Smooth muscle cell (in vitro differentiated cells): ENCODE data around the gene TMEM167B. TPM values are rescaled to one million over a fixed set of nuclear protein-coding genes. Genes with fewer than 3 reads are reported as not detected.

Source experiments
- DNase-seq: peaks from one replicate; lab custom pipeline; 2025; ENCODE audit not compliant: unreplicated experiment; lab: John Stamatoyannopoulos, UW
- H2AFZ ChIP-seq: fragments of 200-600 bp; sonication (generic); 2 replicates; pipeline ENCODE4 v1.6.0; 2016; ENCODE audit warnings: antibody characterized with exemption, low read depth, mild to moderate bottlenecking
- H3F3A ChIP-seq: fragments of 200-600 bp; sonication (generic); 2 replicates; pipeline ENCODE4 v1.6.0; 2017; ENCODE audit warnings: antibody characterized with exemption, low read depth
- H3K27ac ChIP-seq: fragments of 200-600 bp; sonication (generic); 2 replicates; pipeline ENCODE4 v1.5.1; 2016; ENCODE audit warnings: low read depth, mild to moderate bottlenecking
- H3K27me3 ChIP-seq: fragments of 200-600 bp; sonication (generic); 2 replicates; pipeline ENCODE4 v1.6.1; 2016; ENCODE audit warnings: low read depth, mild to moderate bottlenecking
- H3K36me3 ChIP-seq: fragments of 200-600 bp; sonication (generic); 2 replicates; pipeline ENCODE4 v1.5.1; 2016; ENCODE audit warnings: low read depth
- H3K4me1 ChIP-seq: fragments of 200-600 bp; sonication (generic); 2 replicates; pipeline ENCODE4 v1.5.1; 2016; ENCODE audit warnings: low read depth
- H3K4me2 ChIP-seq: fragments of 200-600 bp; sonication (generic); 2 replicates; pipeline ENCODE4 v1.6.0; 2016; ENCODE audit warnings: mild to moderate bottlenecking
- H3K4me3 ChIP-seq: fragments of 200-600 bp; sonication (generic); 2 replicates; pipeline ENCODE4 v1.5.1; 2016; ENCODE audit warnings: mild to moderate bottlenecking
- H3K79me2 ChIP-seq: fragments of 200-600 bp; sonication (generic); 2 replicates; pipeline ENCODE4 v1.6.0; 2016; ENCODE audit warnings: low read depth, mild to moderate bottlenecking
- H3K9ac ChIP-seq: fragments of 200-600 bp; sonication (generic); 2 replicates; pipeline ENCODE4 v1.6.0; 2016; ENCODE audit warnings: low read depth
- H3K9me3 ChIP-seq: fragments of 200-600 bp; sonication (generic); replicated peaks from 2 replicates; pipeline ENCODE4 v1.5.1; 2016; ENCODE audit warnings: low read depth
- H4K20me1 ChIP-seq: fragments of 200-600 bp; sonication (generic); 2 replicates; pipeline ENCODE4 v1.6.0; 2016; ENCODE audit warnings: low read depth
- CTCF ChIP-seq: fragments of 200-600 bp; sonication (generic); IDR thresholded peaks from 2 replicates; pipeline ENCODE4 v1.5.1; 2017; ENCODE audit warnings: borderline replicate concordance, mild to moderate bottlenecking, antibody characterized with exemption; ENCODE audit not compliant: insufficient read depth, poor library complexity, severe bottlenecking
- WGBS: methylation state at CpG from one replicate; pipeline ENCODE4 v1.1.7; 2016; ENCODE audit warnings: low lambda C conversion rate; 5-methylcytosine and 5-hydroxymethylcytosine counted together
- polyA plus RNA-seq: library from polyadenylated mRNA; unstranded; fragments of >200 nt; fragmentation: Nextera tagmentation; extraction: Ambion mirVana; gene quantifications from 2 replicates; pipeline ENCODE4 v1.2.1, GENCODE V29; 2016
- total RNA-seq: library from RNA; depleted of rRNA; stranded (reverse); fragments of >200 nt; gene quantifications from 2 replicates; pipeline ENCODE4 v1.2.3, GENCODE V29; 2014

Gene TMEM167B
- total RNA-seq (31.6 and 45.8 TPM in 2 replicates), polyA plus RNA-seq (22.4 and 24.2 TPM in 2 replicates)

- no peaks in the 10 kb centered on the region for H4K20me1 ChIP-seq
- peak within 1 kb of the TSS; percentile 96 for H3K9ac ChIP-seq
- peak; percentile 51 for DNase-seq
- H3K4me3 ChIP-seq = peak within 1 kb of the TSS; percentile 91
- TF ChIP-seq CTCF = no peak
- H3K4me1 ChIP-seq = peaks cover 13% of the 10 kb centered on the region
- H2AFZ ChIP-seq = peak within 1 kb of the TSS; percentile 93
- peaks cover 11% of the 10 kb centered on the region for H3F3A ChIP-seq
- no peaks in the 10 kb centered on the region for H3K27me3 ChIP-seq
- H3K4me2 ChIP-seq = peak within 1 kb of the TSS; percentile 95
- H3K27ac ChIP-seq = peak within 1 kb of the TSS; percentile 93
- peaks cover 7% of the 10 kb centered on the region for H3K36me3 ChIP-seq
- H3K79me2 ChIP-seq = peaks cover 38% of the 10 kb centered on the region
- no peaks in the 10 kb centered on the region for H3K9me3 ChIP-seq
- 15% methylated on average over 55 of the region's 67 CpGs for WGBS
Observed at GRCh38 chr1:109090196-109091077, at the start of gene TMEM167B. TSS of gene TMEM167B (plus strand) at chr1:109090764. CDS start at chr1:109090873, 109 bp downstream.

GRCh38 chr1:109040989-109041620, 49.5 kb upstream of the TMEM167B start:
- no peaks in the 10 kb centered on the region for H3K36me3 ChIP-seq
- H3K27me3 ChIP-seq = no peaks in the 10 kb centered on the region
- DNase-seq = peak; percentile 22
- H3K4me2 ChIP-seq = peak overlapping the region; percentile 93
- peak overlapping the region; percentile 75 for H2AFZ ChIP-seq
- H3F3A ChIP-seq = peaks cover 3% of the 10 kb centered on the region
- peaks cover 47% of the 10 kb centered on the region for H3K79me2 ChIP-seq
- TF ChIP-seq CTCF = no peak
- peak overlapping the region; percentile 91 for H3K4me3 ChIP-seq
- peaks cover 10% of the 10 kb centered on the region for H3K4me1 ChIP-seq
- no peaks in the 10 kb centered on the region for H3K9me3 ChIP-seq
- peak overlapping the region; percentile 84 for H3K9ac ChIP-seq
- no peaks in the 10 kb centered on the region for H4K20me1 ChIP-seq
- peak overlapping the region; percentile 9 for H3K27ac ChIP-seq
- WGBS = under 1% methylated on average over 43 of the region's 44 CpGs

GRCh38 chr1:109041621-109042468, 48.7 kb upstream of the TMEM167B start, which contains the start of gene WDR47:
TSS of gene WDR47 (minus strand) at chr1:109042102. CDS start at chr1:109023512, 18,590 bp downstream.
- Histone ChIP-seq H2AFZ (peak within 1 kb of the TSS; percentile 98), H3K79me2 (peaks cover 40% of the 10 kb centered on the region), H3K27me3 (no peaks in the 10 kb centered on the region), H3K36me3 (no peaks in the 10 kb centered on the region), H3K4me3 (peak within 1 kb of the TSS; percentile 91), H4K20me1 (no peaks in the 10 kb centered on the region), H3K9ac (peak within 1 kb of the TSS; percentile 84), H3K27ac (peak within 1 kb of the TSS; percentile 9), H3F3A (peaks cover 3% of the 10 kb centered on the region), H3K9me3 (no peaks in the 10 kb centered on the region), H3K4me2 (peak within 1 kb of the TSS; percentile 93), H3K4me1 (peaks cover 10% of the 10 kb centered on the region)
- WGBS = 1% methylated on average over 82 of the region's 90 CpGs
- DNase-seq = peak; percentile 63
- TF ChIP-seq CTCF = no peak
